Peyer's patch (tissue), 4 donors: ENCODE measurements around the gene DACH1. TPM values are rescaled to one million over a fixed set of nuclear protein-coding genes. Genes with fewer than 3 reads are reported as not detected.
A peak's percentile ranks its signal among the peaks of the same experiment; 100 is the strongest.

Experiments used
- DNase-seq, 3 donors: peaks; one replicate each; pipeline ENCODE4 v3.0.0-alpha.2; 2017 to 2019
- H3K27ac ChIP-seq, 4 donors: fragments of 200-600 bp; sonication (generic); one replicate each; pipeline ENCODE4 v1.5.1; 2016 to 2019
- H3K27me3 ChIP-seq, 2 donors: fragments of 200-600 bp; sonication (generic); one replicate each; pipeline ENCODE4 v1.5.1; 2019
- H3K36me3 ChIP-seq, 3 donors: fragments of 200-600 bp; sonication (generic); one replicate each; pipeline ENCODE4 v1.5.1; 2016 to 2019
- H3K4me1 ChIP-seq, 4 donors: fragments of 200-600 bp; sonication (generic); one replicate each; pipeline ENCODE4 v1.5.1; 2016 to 2019
- H3K4me3 ChIP-seq, 4 donors: fragments of 200-600 bp; sonication (generic); 1 replicate in 3 of 4; 2 replicates in 1 of 4; pipeline ENCODE4 v1.5.1; 2016 to 2019; ENCODE audit warnings: mild to moderate bottlenecking in 1 of 4
- H3K9me3 ChIP-seq, 4 donors: fragments of 200-600 bp; sonication (generic); one replicate each; pipeline ENCODE4 v1.5.1; 2016 to 2019; ENCODE audit warnings: mild to moderate bottlenecking in 1 of 4
- POLR2A ChIP-seq, 2 donors: fragments of 450-650 bp; IDR thresholded peaks; one replicate each; pipeline ENCODE4 v1.5.1; 2017; ENCODE audit warnings: antibody characterized with exemption in 2 of 2, mild to moderate bottlenecking in 2 of 2, moderate library complexity in 2 of 2
- total RNA-seq, 4 donors: library from RNA; depleted of rRNA; stranded (reverse); fragments of >200 nt; gene quantifications; one replicate each; pipeline ENCODE4 v1.1.0, GENCODE V29; 2016
- TF ChIP-seq, protein P1 (sequence below), 6 experiments: fragments of 450-650 bp in 4 of 6; fragments of 200-600 bp in 2 of 6; sonication (generic) in 1 of 6; IDR thresholded peaks; one replicate each; pipeline ENCODE4 v1.5.1; 2017 to 2019; ENCODE audit warnings: antibody characterized with exemption in 6 of 6, mild to moderate bottlenecking in 3 of 6, moderate library complexity in 1 of 6

DACH1 gene
- total RNA-seq, 4 donors from 2014 or later = 15.2 to 63.5 (median 24.4) TPM

DNA sequence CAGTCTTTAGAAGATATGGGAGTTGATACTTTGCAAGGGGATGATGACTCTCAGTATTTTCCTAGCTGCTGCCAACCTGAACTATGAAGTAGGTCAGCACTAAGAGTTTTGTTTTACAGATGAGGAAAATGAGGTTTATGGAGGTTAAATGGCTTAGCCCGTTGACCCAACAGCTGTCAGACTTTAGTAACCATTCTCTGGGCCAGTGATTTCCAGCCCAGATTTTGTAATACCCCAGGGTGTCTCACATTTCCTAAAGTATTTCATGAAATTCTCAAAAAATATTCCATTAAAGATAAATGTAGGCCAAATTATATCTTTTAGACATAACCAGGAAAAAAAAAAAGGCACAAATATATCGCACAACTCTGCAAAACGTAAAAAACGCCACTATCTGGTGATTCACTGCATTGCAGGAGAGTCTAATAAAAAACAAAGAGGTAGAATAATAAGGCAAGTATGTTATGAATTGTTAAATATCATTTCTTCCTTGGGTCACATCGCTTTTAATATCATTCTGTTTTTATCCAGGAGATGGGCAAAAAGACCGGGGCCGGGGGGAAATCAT lies 112.5 kb downstream of the DACH1 start:
- no peak overlapping the region for H3K4me3 ChIP-seq
- H3K9me3 ChIP-seq = no peaks in the 10 kb centered on the region
- no peak overlapping the region for H3K27ac ChIP-seq
- H3K27me3 ChIP-seq = no peaks in the 10 kb centered on the region
- TF ChIP-seq POLR2A (IDR thresholded peaks at IDR 0.05) = no peak
- TF ChIP-seq, protein P1, sequence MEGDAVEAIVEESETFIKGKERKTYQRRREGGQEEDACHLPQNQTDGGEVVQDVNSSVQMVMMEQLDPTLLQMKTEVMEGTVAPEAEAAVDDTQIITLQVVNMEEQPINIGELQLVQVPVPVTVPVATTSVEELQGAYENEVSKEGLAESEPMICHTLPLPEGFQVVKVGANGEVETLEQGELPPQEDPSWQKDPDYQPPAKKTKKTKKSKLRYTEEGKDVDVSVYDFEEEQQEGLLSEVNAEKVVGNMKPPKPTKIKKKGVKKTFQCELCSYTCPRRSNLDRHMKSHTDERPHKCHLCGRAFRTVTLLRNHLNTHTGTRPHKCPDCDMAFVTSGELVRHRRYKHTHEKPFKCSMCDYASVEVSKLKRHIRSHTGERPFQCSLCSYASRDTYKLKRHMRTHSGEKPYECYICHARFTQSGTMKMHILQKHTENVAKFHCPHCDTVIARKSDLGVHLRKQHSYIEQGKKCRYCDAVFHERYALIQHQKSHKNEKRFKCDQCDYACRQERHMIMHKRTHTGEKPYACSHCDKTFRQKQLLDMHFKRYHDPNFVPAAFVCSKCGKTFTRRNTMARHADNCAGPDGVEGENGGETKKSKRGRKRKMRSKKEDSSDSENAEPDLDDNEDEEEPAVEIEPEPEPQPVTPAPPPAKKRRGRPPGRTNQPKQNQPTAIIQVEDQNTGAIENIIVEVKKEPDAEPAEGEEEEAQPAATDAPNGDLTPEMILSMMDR (IDR thresholded peaks at IDR 0.05) = peak in 1 of 6 experiments; percentile 2
- peaks cover 0 to 6% (median 0%) of the 10 kb centered on the region in 4 donors for H3K4me1 ChIP-seq
- H3K36me3 ChIP-seq = no peaks in the 10 kb centered on the region
- no peak for DNase-seq

DNA sequence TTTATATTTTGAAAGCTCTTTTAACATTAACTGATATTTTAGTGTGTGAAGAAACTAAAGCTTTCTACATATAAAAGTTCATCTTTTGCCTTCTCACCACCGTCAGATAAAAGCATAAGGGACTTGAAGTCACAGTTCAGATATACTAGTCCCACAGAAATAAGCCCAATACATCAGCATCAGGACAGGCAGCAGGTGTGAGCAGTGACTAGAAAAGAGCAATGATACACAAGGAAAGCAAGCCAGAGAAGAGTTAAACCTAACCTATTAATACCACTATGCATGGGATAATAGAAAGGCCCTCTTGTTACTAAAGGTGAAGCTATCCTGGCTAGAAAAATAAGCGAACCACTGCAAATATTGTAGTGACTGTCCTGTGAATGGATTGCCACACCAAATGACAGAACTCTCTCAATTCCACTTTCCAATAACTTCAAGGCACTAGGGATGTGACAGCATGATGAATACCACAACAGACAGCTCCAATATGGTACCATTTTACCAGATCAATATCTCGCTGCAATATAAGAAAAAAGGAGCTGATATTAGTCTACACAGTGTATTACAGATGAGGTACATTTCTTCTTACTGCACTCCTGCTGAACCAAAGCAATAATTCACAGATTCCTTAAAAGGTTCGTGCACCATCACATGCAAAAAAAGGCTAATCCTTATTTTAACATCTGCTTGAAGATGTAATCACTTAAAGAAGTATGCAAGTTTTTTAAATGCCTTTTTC lies 114.1 kb downstream of the DACH1 start:
- Histone ChIP-seq H3K36me3 (no peaks in the 10 kb centered on the region), H3K27ac (no peak overlapping the region), H3K4me1 (peaks cover 0 to 6% (median 0%) of the 10 kb centered on the region in 4 donors), H3K4me3 (no peak overlapping the region), H3K9me3 (no peaks in the 10 kb centered on the region), H3K27me3 (no peaks in the 10 kb centered on the region)
- no peak for TF ChIP-seq POLR2A (IDR thresholded peaks at IDR 0.05)
- TF ChIP-seq, protein P1 (IDR thresholded peaks at IDR 0.05) = no peak
- DNase-seq = no peak

DNA sequence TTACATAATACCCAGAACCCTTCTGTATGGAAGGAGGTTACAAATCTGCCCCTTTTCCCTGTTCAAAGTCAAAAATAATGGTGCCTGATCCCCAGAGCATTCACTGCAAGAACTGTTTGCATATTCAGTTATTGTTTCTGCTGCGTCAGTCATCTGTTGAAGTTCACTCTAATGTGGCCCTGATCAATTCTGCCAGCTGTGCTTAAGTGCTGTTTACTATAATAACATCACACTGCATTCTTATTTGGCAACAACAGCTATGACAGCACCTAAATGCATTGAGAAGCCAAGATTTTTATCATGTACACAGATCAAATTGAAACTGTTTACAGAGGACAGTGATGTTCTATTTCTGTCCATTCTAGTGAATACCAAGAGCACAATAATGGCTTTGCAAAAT lies 115.9 kb downstream of the DACH1 start:
- Histone ChIP-seq H3K4me3 (no peak overlapping the region), H3K27ac (no peak overlapping the region), H3K4me1 (peaks cover 0 to 6% (median 0%) of the 10 kb centered on the region in 4 donors), H3K9me3 (no peaks in the 10 kb centered on the region), H3K27me3 (no peaks in the 10 kb centered on the region), H3K36me3 (no peaks in the 10 kb centered on the region)
- TF ChIP-seq, protein P1 (IDR thresholded peaks at IDR 0.05) = no peak
- TF ChIP-seq POLR2A (IDR thresholded peaks at IDR 0.05) = no peak
- DNase-seq = no peak

DNA sequence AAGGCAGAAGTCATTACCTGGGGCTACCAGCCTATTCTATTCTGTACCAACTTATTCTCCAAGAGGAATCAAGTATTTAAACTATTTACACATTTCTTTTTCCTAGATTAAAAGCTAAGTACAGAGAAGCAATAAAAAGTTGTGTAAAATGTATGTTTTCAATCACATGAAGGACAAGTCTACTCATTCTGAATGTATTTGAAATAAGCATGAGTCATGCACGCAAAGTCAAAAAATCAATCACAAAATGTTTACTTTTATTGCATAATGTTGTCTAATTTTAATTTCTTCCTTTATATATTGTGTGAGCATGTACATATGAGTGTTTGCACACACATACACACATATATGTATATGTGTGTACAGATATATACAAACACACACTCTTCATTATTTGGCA lies 136.7 kb downstream of the DACH1 start:
- Histone ChIP-seq H3K4me1 (no peaks in the 10 kb centered on the region), H3K27me3 (no peaks in the 10 kb centered on the region), H3K36me3 (no peaks in the 10 kb centered on the region), H3K27ac (no peak overlapping the region), H3K9me3 (no peaks in the 10 kb centered on the region), H3K4me3 (no peak overlapping the region)
- no peak for DNase-seq
- TF ChIP-seq POLR2A (IDR thresholded peaks at IDR 0.05) = no peak
- TF ChIP-seq, protein P1 (IDR thresholded peaks at IDR 0.05) = no peak

DNA sequence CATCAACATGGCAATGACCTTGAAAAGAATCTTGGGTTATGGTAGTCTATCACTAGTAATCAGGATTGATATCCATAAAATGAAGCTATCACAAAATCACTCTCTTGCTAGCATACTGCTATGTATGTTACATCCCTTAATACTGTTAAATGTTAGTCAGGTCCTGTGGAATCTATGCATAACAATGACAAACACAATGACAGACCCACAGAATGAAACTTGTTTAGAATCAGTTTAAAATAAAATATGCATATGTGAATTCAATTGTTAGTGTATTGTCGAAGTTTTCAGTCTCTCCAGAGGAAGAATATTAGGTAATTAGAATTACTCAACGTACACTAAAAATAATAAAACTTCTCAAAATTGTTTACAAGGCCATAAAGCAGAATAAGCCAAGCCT lies 137.6 kb downstream of the DACH1 start:
- Histone ChIP-seq H3K4me1 (no peaks in the 10 kb centered on the region), H3K27ac (no peak overlapping the region), H3K27me3 (no peaks in the 10 kb centered on the region), H3K4me3 (no peak overlapping the region), H3K36me3 (no peaks in the 10 kb centered on the region), H3K9me3 (no peaks in the 10 kb centered on the region)
- no peak for DNase-seq
- TF ChIP-seq POLR2A (IDR thresholded peaks at IDR 0.05) = no peak

DNA sequence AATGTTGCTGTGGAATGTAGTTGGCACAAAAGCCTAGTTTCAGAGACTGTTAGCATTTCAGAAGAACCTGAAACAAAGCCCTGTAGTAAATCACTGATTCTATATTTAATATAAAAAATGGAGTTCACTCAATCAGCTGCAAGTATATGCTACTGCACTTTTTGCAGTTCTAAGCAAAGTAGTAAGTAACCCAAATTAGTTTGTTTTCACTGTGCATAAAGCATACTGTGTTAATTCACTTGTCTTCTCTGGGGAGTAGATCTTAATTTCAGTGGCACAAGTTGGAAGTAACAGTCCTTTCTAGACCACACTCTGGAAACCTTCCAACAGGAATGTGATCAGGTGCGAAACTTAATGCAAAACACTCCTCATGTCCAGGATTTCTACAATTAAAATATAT lies 139.3 kb downstream of the DACH1 start:
- Histone ChIP-seq H3K4me3 (no peak overlapping the region), H3K9me3 (no peaks in the 10 kb centered on the region), H3K27me3 (no peaks in the 10 kb centered on the region), H3K4me1 (no peaks in the 10 kb centered on the region), H3K27ac (no peak overlapping the region), H3K36me3 (no peaks in the 10 kb centered on the region)
- no peak for DNase-seq
- TF ChIP-seq POLR2A (IDR thresholded peaks at IDR 0.05) = no peak
- TF ChIP-seq, protein P1 (IDR thresholded peaks at IDR 0.05) = no peak
